K562 (cell line): ENCODE data around the gene CDK11A. TPM values are rescaled to one million over a fixed set of nuclear protein-coding genes. Genes with fewer than 3 reads are reported as not detected.

Experiments
- EGR1 ChIP-seq: fragments of 450-650 bp; conservative IDR thresholded peaks from 2 replicates; pipeline ENCODE4 v1.6.1; 2017; ENCODE audit warnings: mild to moderate bottlenecking
- FOXP1 ChIP-seq: sonication (generic); formaldehyde crosslinking; IDR thresholded peaks from 2 replicates; pipeline ENCODE4 v1.8.0; 2022; ENCODE audit warnings: mild to moderate bottlenecking, missing genetic modification reagents
- GABPA ChIP-seq: fragments of 200-800 bp; sonication (Bioruptor generic); conservative IDR thresholded peaks from 2 replicates; pipeline ENCODE4 v1.6.1; 2016; ENCODE audit warnings: low read depth, missing genetic modification characterization, missing compliant biosample characterization
- GMEB1 ChIP-seq: fragments of 250-450 bp; sonication (Bioruptor Pico); IDR thresholded peaks from 2 replicates; pipeline ENCODE4 v1.4.0; 2020; ENCODE audit warnings: mild to moderate bottlenecking
- HNRNPLL ChIP-seq: fragments of 200-400 bp; formaldehyde crosslinking; IDR thresholded peaks from 2 replicates; pipeline ENCODE4 v1.6.1; 2017; ENCODE audit warnings: low read length, low read depth, mild to moderate bottlenecking; ENCODE audit not compliant: poor library complexity, severe bottlenecking
- RAD21 ChIP-seq, 2 experiments: fragments of 250-450 bp in 1 of 2; fragments of 450-650 bp in 1 of 2; sonication (Bioruptor Pico) in 1 of 2; formaldehyde crosslinking in 1 of 2; IDR thresholded peaks in 1 of 2; conservative IDR thresholded peaks in 1 of 2; 2 replicates each; pipeline versions ENCODE4 v1.4.0 to v1.8.0; 2020 to 2022; ENCODE audit warnings: mild to moderate bottlenecking in 2 of 2, moderate library complexity in 1 of 2
- REST ChIP-seq, 2 experiments: fragments of 450-650 bp; formaldehyde crosslinking in 1 of 2; IDR thresholded peaks; 2 replicates each; pipeline versions ENCODE4 v1.4.0 to v1.6.1; 2014 to 2020; ENCODE audit warnings: mild to moderate bottlenecking in 2 of 2, borderline replicate concordance in 1 of 2, low read depth in 1 of 2
- SMAD3 ChIP-seq: fragments of 450-650 bp; formaldehyde crosslinking; conservative IDR thresholded peaks from 2 replicates; pipeline ENCODE4 v1.4.0; 2020; ENCODE audit warnings: mild to moderate bottlenecking
- TEAD1 ChIP-seq, 2 experiments: fragments of 450-650 bp in 1 of 2; sonication (generic) in 1 of 2; formaldehyde crosslinking; IDR thresholded peaks; 2 replicates each; pipeline versions ENCODE4 v1.4.0 to v1.8.0; 2020 to 2022; ENCODE audit warnings: mild to moderate bottlenecking in 2 of 2, missing genetic modification reagents in 1 of 2
- ZBTB33 ChIP-seq: sonication (generic); formaldehyde crosslinking; IDR thresholded peaks from 2 replicates; pipeline ENCODE4 v1.8.1; 2023; ENCODE audit warnings: mild to moderate bottlenecking, missing genetic modification reagents
- polyA plus RNA-seq, 8 experiments: library from polyadenylated mRNA; depleted of rRNA in 4 of 8; stranded (reverse) in 5 of 8; unstranded in 3 of 8; fragments of >200 nt; fragmentation: Nextera tagmentation in 2 of 8; fragmentation: Illumina TruSeq in 1 of 8; extraction: Ambion mirVana in 2 of 8; extraction: Trizol in 1 of 8; gene quantifications; 2 replicates each; pipeline versions ENCODE4 v1.2.1 to v1.2.3, GENCODE V29; 2011 to 2014; ENCODE audit warnings: inconsistent platforms in 1 of 8, missing spikeins in 1 of 8
- total RNA-seq, 7 experiments: library from RNA; depleted of rRNA in 6 of 7; stranded (reverse); fragments of >200 nt in 6 of 7; fragmentation: Illumina TruSeq in 2 of 7; extraction: Trizol in 2 of 7; gene quantifications; 2 replicates each; pipeline versions ENCODE4 v1.2.1 to v1.2.3, GENCODE V29; 2011 to 2021; ENCODE audit warnings: low replicate concordance in 1 of 7
- TF ChIP-seq, protein P1 (sequence below): fragments of 250-450 bp; sonication (Bioruptor Pico); IDR thresholded peaks from 2 replicates; pipeline ENCODE4 v1.9.0; 2021; ENCODE audit warnings: mild to moderate bottlenecking

CDK11A gene
- total and polyA plus RNA-seq, 9 of the 15 experiments (the other 6 are each of a cell fraction or from before 2014, with no cell fraction given): 4.5 to 71.0 (median 43.9) TPM

- peak; percentile 15; the same call in 1 of the 2 replicates for TF ChIP-seq REST (IDR thresholded peaks at IDR 0.05; ENCODE audit: borderline replicate concordance)
- peak; percentile 85 for TF ChIP-seq REST (CRISPR knock-in tag; IDR thresholded peaks at IDR 0.05; ENCODE audit: low read depth)
- peak; percentile 60 for TF ChIP-seq GMEB1
- 0 out of 2 replicates have a peak, but pooled peaks have one; percentile 3 for TF ChIP-seq EGR1
- TF ChIP-seq FOXP1: peak; percentile 26; the same call in 1 of the 2 replicates
- TF ChIP-seq, protein P1, sequence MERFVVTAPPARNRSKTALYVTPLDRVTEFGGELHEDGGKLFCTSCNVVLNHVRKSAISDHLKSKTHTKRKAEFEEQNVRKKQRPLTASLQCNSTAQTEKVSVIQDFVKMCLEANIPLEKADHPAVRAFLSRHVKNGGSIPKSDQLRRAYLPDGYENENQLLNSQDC (CRISPR knock-in tag): peak; percentile 22; the same call in 1 of the 2 replicates
- TF ChIP-seq HNRNPLL: peak; percentile 61
- TF ChIP-seq ZBTB33 (CRISPR knock-in tag): peak; percentile 77; the same call in 1 of the 2 replicates
- TF ChIP-seq RAD21 (CRISPR knock-in tag; conservative IDR thresholded peaks at IDR 0.05 in 1 of 2, IDR thresholded peaks at IDR 0.05 in 1 of 2): 0 out of 4 replicates have a peak, but pooled peaks of 1 of the 2 experiments have one; percentile 5
- peak; percentile 44 to 85; a peak in 3 of 4 replicates for TF ChIP-seq TEAD1 (CRISPR knock-in tag; IDR thresholded peaks at IDR 0.05)
- peak; percentile 92 for TF ChIP-seq GABPA (tag)
- TF ChIP-seq SMAD3 (CRISPR knock-in tag): peak; percentile 47; the same call in 1 of the 2 replicates
Observed at GRCh38 chr1:1724035-1724864, at the start of gene CDK11A (continued).
